Epithelial cell of esophagus (primary cell): Measurements from ENCODE around the gene IGFBP2.

Experiments used
- DNase-seq: peaks from one replicate; pipeline ENCODE4 v3.0.0; 2010; ENCODE audit warnings: low read depth
- H3K4me3 ChIP-seq: 2 replicates; pipeline ENCODE4 v1.5.1; 2011; ENCODE audit warnings: mild to moderate bottlenecking, low read length, control low read depth
- CTCF ChIP-seq: IDR thresholded peaks from 2 replicates; pipeline ENCODE4 v1.5.1; 2011; ENCODE audit warnings: low read depth, mild to moderate bottlenecking, low read length, control low read depth, inconsistent platforms; ENCODE audit not compliant: insufficient read depth; ENCODE audit errors: missing control alignments

IGFBP2 gene

GRCh38 chr2:216673609-216674008 lies 40.4 kb downstream of the IGFBP2 start:
- no peak overlapping the region for H3K4me3 ChIP-seq
- DNase-seq: no peak
- TF ChIP-seq CTCF: no peak

- no peak overlapping the region for H3K4me3 ChIP-seq
- no peak for TF ChIP-seq CTCF
- DNase-seq: no peak
Observed at GRCh38 chr2:216674376-216674775, 41.2 kb downstream of the IGFBP2 start.

- no peak for DNase-seq
- TF ChIP-seq CTCF: no peak
Observed at GRCh38 chr2:216676630-216677029, 43.4 kb downstream of the IGFBP2 start.

GRCh38 chr2:216677439-216678097 lies 44.3 kb downstream of the IGFBP2 start:
- DNase-seq: peak; percentile 76
- TF ChIP-seq CTCF: no peak
- no peak overlapping the region for H3K4me3 ChIP-seq

More at GRCh38 chr2:216676630-216677029, 43.4 kb downstream of the IGFBP2 start:
- no peak overlapping the region for H3K4me3 ChIP-seq

GRCh38 chr2:216678098-216678465 lies 44.9 kb downstream of the IGFBP2 start:
- no peak overlapping the region for H3K4me3 ChIP-seq
- no peak for DNase-seq
- no peak for TF ChIP-seq CTCF

GRCh38 chr2:216678813-216679657 lies 45.8 kb downstream of the IGFBP2 start:
- H3K4me3 ChIP-seq: no peak overlapping the region
- DNase-seq: no peak
- TF ChIP-seq CTCF: no peak
